K562 (cell line): ENCODE data around the gene RPL7L1. TPM values are rescaled to one million over a fixed set of nuclear protein-coding genes. Genes with fewer than 3 reads are reported as not detected.
A peak's percentile ranks its signal among the peaks of the same experiment; 100 is the strongest.

Experiments
- BMI1 ChIP-seq: fragments of 150-350 bp; IDR thresholded peaks from 2 replicates; pipeline ENCODE4 v1.6.1; 2014; ENCODE audit warnings: low read length
- CCNT2 ChIP-seq: IDR thresholded peaks from 2 replicates; pipeline ENCODE4 v1.6.1; 2011; ENCODE audit warnings: borderline replicate concordance, low read depth, mild to moderate bottlenecking, moderate library complexity, mixed read lengths, low read length; ENCODE audit not compliant: insufficient read length; ENCODE audit errors: extremely low read depth
- HMGN3 ChIP-seq: IDR thresholded peaks from 2 replicates; pipeline ENCODE4 v1.6.1; 2011; ENCODE audit warnings: borderline replicate concordance, low read depth, mild to moderate bottlenecking, mixed read lengths, low read length; ENCODE audit not compliant: insufficient read length; ENCODE audit errors: extremely low read depth
- JUND ChIP-seq, 2 experiments: IDR thresholded peaks; 2 replicates in 1 of 2; 3 replicates in 1 of 2; pipeline ENCODE4 v1.6.1; 2011; ENCODE audit warnings: borderline replicate concordance in 2 of 2, low read depth in 2 of 2, low read length in 2 of 2, improper control_type of control experiment in 1 of 2, missing biosample characterization in 1 of 2, missing genetic modification characterization in 1 of 2, missing genetic modification reagents in 1 of 2
- KHSRP ChIP-seq: fragments of 450-650 bp; IDR thresholded peaks from 2 replicates; pipeline ENCODE4 v1.6.1; 2017
- PHF20 ChIP-seq: fragments of 450-650 bp; IDR thresholded peaks from 2 replicates; pipeline ENCODE4 v1.6.1; 2018; ENCODE audit not compliant: partially characterized antibody
- PML ChIP-seq: IDR thresholded peaks from 2 replicates; pipeline ENCODE4 v1.6.1; 2012; ENCODE audit warnings: low read length, inconsistent platforms
- POLR2A ChIP-seq: fragments of 450-650 bp; conservative IDR thresholded peaks from 2 replicates; pipeline ENCODE4 v1.6.1; 2016
- PPARD ChIP-seq: fragments of 250-450 bp; sonication (Bioruptor Pico); IDR thresholded peaks from 2 replicates; pipeline ENCODE4 v1.8.0; 2022; ENCODE audit warnings: inconsistent platforms, mild to moderate bottlenecking, moderate library complexity
- RFX7 ChIP-seq: fragments of 250-450 bp; sonication (Bioruptor Pico); IDR thresholded peaks from 2 replicates; pipeline ENCODE4 v1.5.1; 2021; ENCODE audit warnings: mild to moderate bottlenecking
- RHOXF2B ChIP-seq: fragments of 250-450 bp; sonication (Bioruptor Pico); conservative IDR thresholded peaks from 2 replicates; pipeline ENCODE4 v1.5.1; 2021
- ZBTB33 ChIP-seq: sonication (generic); formaldehyde crosslinking; IDR thresholded peaks from 2 replicates; pipeline ENCODE4 v1.8.1; 2023; ENCODE audit warnings: mild to moderate bottlenecking, missing genetic modification reagents
- ZC3H8 ChIP-seq: fragments of 450-650 bp; IDR thresholded peaks from 2 replicates; pipeline ENCODE4 v1.6.1; 2017
- ZKSCAN3 ChIP-seq: fragments of 250-450 bp; sonication (Bioruptor Pico); IDR thresholded peaks from 2 replicates; pipeline ENCODE4 v1.4.0; 2020
- polyA plus RNA-seq, 8 experiments: library from polyadenylated mRNA; depleted of rRNA in 4 of 8; stranded (reverse) in 5 of 8; unstranded in 3 of 8; fragments of >200 nt; fragmentation: Nextera tagmentation in 2 of 8; fragmentation: Illumina TruSeq in 1 of 8; extraction: Ambion mirVana in 2 of 8; extraction: Trizol in 1 of 8; gene quantifications; 2 replicates each; pipeline versions ENCODE4 v1.2.1 to v1.2.3, GENCODE V29; 2011 to 2014; ENCODE audit warnings: inconsistent platforms in 1 of 8, missing spikeins in 1 of 8
- total RNA-seq, 7 experiments: library from RNA; depleted of rRNA in 6 of 7; stranded (reverse); fragments of >200 nt in 6 of 7; fragmentation: Illumina TruSeq in 2 of 7; extraction: Trizol in 2 of 7; gene quantifications; 2 replicates each; pipeline versions ENCODE4 v1.2.1 to v1.2.3, GENCODE V29; 2011 to 2021; ENCODE audit warnings: low replicate concordance in 1 of 7
- TF ChIP-seq, protein P1 (sequence below): fragments of 200-600 bp; sonication (generic); IDR thresholded peaks from one replicate; pipeline ENCODE4 v1.6.1; 2012; ENCODE audit warnings: mild to moderate bottlenecking, low read depth, low read length, inconsistent platforms

The RPL7L1 gene
- total and polyA plus RNA-seq, 9 of the 15 experiments (the other 6 are each of a cell fraction or from before 2014, with no cell fraction given) = 129 to 259 (median 164) TPM

DNA sequence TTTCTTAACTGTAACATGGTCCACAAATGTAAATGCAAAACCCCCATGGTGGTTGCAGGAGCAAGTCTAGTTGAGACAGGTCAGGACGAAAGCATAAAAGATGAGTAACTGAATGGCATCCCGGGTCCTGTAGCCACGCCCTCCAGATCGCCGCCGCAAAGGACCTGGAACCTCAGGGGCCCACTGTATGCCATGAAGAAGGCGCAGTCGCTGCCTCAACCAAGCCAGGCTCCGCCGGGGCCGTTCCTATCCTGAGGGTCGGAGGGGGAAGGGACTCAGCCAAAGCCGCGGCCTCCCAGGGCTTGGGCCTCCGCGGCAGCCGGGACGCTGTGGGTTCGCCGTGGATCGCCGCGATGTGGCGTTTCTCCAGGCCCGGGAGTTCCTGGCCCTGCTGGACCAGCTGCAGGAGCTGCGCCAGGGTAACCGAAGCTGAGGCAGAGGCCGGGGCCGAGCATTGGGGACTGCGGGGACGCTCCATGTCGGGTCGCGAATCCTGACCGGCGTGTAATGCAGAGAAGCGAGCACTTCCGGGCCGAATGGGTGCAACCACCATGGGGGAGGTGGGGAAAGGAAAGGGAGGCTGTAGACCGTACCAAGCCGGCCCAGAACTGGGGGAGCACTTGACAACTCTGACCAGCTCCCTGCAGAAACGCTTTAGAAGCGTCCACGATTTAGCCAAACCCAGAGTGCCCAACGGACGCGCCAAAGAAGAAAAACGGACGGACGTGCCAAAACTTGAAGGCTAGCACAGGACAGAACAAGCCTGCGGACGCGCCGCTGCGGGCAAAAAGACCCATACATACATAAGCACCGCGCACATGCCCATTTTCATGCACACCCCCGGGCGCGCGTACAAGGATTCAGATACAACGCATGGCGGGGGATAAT is 11.1 kb downstream of the RPL7L1 start (continued):
- peak; percentile 85 for TF ChIP-seq CCNT2
- no peak for TF ChIP-seq KHSRP
- TF ChIP-seq ZKSCAN3 = no peak
- no peak for TF ChIP-seq ZC3H8
- peak; percentile 95 for TF ChIP-seq ZBTB33
- no peak for TF ChIP-seq RFX7 (CRISPR knock-in tag)
- TF ChIP-seq POLR2A = peak; percentile 74
- TF ChIP-seq JUND (IDR thresholded peaks at IDR 0.05; ENCODE audit: borderline replicate concordance, low read depth, low read length) = 0 out of 2 replicates have a peak, but pooled peaks have one; percentile 4
- TF ChIP-seq JUND (tag; IDR thresholded peaks at IDR 0.05; ENCODE audit: borderline replicate concordance, low read depth, low read length) = no peak
- TF ChIP-seq PML = no peak
- no peak for TF ChIP-seq BMI1
- no peak for TF ChIP-seq PPARD
- TF ChIP-seq, protein P1, sequence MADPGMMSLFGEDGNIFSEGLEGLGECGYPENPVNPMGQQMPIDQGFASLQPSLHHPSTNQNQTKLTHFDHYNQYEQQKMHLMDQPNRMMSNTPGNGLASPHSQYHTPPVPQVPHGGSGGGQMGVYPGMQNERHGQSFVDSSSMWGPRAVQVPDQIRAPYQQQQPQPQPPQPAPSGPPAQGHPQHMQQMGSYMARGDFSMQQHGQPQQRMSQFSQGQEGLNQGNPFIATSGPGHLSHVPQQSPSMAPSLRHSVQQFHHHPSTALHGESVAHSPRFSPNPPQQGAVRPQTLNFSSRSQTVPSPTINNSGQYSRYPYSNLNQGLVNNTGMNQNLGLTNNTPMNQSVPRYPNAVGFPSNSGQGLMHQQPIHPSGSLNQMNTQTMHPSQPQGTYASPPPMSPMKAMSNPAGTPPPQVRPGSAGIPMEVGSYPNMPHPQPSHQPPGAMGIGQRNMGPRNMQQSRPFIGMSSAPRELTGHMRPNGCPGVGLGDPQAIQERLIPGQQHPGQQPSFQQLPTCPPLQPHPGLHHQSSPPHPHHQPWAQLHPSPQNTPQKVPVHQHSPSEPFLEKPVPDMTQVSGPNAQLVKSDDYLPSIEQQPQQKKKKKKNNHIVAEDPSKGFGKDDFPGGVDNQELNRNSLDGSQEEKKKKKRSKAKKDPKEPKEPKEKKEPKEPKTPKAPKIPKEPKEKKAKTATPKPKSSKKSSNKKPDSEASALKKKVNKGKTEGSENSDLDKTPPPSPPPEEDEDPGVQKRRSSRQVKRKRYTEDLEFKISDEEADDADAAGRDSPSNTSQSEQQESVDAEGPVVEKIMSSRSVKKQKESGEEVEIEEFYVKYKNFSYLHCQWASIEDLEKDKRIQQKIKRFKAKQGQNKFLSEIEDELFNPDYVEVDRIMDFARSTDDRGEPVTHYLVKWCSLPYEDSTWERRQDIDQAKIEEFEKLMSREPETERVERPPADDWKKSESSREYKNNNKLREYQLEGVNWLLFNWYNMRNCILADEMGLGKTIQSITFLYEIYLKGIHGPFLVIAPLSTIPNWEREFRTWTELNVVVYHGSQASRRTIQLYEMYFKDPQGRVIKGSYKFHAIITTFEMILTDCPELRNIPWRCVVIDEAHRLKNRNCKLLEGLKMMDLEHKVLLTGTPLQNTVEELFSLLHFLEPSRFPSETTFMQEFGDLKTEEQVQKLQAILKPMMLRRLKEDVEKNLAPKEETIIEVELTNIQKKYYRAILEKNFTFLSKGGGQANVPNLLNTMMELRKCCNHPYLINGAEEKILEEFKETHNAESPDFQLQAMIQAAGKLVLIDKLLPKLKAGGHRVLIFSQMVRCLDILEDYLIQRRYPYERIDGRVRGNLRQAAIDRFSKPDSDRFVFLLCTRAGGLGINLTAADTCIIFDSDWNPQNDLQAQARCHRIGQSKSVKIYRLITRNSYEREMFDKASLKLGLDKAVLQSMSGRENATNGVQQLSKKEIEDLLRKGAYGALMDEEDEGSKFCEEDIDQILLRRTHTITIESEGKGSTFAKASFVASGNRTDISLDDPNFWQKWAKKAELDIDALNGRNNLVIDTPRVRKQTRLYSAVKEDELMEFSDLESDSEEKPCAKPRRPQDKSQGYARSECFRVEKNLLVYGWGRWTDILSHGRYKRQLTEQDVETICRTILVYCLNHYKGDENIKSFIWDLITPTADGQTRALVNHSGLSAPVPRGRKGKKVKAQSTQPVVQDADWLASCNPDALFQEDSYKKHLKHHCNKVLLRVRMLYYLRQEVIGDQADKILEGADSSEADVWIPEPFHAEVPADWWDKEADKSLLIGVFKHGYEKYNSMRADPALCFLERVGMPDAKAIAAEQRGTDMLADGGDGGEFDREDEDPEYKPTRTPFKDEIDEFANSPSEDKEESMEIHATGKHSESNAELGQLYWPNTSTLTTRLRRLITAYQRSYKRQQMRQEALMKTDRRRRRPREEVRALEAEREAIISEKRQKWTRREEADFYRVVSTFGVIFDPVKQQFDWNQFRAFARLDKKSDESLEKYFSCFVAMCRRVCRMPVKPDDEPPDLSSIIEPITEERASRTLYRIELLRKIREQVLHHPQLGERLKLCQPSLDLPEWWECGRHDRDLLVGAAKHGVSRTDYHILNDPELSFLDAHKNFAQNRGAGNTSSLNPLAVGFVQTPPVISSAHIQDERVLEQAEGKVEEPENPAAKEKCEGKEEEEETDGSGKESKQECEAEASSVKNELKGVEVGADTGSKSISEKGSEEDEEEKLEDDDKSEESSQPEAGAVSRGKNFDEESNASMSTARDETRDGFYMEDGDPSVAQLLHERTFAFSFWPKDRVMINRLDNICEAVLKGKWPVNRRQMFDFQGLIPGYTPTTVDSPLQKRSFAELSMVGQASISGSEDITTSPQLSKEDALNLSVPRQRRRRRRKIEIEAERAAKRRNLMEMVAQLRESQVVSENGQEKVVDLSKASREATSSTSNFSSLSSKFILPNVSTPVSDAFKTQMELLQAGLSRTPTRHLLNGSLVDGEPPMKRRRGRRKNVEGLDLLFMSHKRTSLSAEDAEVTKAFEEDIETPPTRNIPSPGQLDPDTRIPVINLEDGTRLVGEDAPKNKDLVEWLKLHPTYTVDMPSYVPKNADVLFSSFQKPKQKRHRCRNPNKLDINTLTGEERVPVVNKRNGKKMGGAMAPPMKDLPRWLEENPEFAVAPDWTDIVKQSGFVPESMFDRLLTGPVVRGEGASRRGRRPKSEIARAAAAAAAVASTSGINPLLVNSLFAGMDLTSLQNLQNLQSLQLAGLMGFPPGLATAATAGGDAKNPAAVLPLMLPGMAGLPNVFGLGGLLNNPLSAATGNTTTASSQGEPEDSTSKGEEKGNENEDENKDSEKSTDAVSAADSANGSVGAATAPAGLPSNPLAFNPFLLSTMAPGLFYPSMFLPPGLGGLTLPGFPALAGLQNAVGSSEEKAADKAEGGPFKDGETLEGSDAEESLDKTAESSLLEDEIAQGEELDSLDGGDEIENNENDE = no peak
- no peak for TF ChIP-seq RHOXF2B (CRISPR knock-in tag)
- peak; percentile 57 for TF ChIP-seq HMGN3
- no peak for TF ChIP-seq PHF20
